ENCODE results near the gene KMT2A. TPM values are rescaled to one million over a fixed set of nuclear protein-coding genes. Genes with fewer than 3 reads are reported as not detected.
"Not testable (repeated sequence)": the region's sequence is repeated elsewhere in the genome, so short reads cannot be mapped to it uniquely, and the experiment has no call there.

KMT2A gene
- total RNA-seq, 1 donor from 2014 or later: 25.6 TPM

DNA sequence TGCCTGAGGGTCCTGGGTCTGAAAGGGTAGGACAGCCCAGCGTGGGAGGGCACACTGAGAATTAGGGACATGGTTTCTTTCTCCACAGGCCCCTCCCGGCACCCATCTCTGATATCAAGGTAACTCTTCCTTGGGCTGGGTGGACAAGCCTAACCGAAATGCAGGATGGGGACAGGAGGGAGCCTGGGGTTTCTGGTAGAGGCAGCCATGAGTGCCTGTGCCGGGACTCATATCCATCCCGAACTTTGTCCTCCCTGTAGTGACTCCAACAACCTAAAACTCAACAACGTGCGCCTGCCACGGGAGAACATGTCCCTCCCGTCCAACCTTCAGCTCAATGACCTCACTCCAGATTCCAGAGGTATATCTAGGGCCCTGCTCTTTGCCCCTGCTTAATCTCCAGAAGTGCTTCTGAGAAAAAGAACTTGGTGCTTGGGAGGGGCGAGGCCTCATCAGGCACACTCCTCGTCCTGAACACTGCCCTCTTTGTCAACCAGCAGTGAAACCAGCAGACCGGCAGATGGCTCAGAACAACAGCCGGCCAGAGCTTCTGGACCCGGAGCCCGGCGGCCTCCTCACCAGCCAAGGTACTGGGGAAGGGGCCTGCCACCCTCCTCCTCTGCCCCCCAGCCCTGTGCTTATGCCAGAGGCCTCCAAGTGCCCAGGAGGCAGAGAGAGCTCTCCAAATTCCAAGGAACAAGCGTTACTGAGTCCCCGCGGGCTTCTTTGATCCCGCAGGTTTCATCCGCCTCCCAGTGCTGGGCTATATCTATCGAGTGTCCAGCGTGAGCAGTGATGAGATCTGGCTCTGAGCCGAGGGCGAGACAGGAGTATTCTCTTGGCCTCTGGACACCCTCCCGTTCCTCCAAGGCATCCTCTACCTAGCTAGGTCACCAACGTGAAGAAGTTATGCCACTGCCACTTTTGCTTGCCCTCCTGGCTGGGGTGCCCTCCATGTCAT, 97.8 kb downstream of the KMT2A start:
- ATAC-seq: no peak

DNA sequence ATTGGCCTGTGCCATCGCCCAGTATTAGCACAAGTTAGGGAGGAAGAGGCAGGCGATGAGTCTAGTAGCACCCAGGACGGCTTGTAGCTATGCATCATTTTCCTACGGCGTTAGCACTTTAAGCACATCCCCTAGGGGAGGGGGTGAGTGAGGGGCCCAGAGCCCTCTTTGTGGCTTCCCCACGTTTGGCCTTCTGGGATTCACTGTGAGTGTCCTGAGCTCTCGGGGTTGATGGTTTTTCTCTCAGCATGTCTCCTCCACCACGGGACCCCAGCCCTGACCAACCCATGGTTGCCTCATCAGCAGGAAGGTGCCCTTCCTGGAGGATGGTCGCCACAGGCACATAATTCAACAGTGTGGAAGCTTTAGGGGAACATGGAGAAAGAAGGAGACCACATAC, 99.0 kb downstream of the KMT2A start:
- no peak for ATAC-seq

DNA sequence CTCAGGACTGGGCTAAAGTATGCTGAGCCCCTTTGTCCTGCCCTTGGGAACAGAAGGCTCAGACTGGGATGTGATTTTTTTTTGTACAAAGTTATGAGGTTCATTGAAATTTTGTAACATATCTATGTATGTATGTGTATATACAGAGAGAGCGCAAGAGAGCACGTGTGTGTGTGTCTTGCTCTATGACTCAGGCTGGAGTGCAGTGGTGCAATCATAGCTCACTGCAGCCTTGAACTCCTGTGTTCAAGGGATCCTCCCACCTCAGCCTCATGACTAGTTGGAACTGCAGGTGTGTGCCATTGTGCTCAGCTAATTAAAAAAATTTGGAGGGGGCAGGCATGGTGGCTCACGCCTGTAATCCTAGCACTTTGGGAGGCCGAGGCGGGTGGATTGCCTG, 100.4 kb downstream of the KMT2A start:
- ATAC-seq: peak; percentile 66

DNA sequence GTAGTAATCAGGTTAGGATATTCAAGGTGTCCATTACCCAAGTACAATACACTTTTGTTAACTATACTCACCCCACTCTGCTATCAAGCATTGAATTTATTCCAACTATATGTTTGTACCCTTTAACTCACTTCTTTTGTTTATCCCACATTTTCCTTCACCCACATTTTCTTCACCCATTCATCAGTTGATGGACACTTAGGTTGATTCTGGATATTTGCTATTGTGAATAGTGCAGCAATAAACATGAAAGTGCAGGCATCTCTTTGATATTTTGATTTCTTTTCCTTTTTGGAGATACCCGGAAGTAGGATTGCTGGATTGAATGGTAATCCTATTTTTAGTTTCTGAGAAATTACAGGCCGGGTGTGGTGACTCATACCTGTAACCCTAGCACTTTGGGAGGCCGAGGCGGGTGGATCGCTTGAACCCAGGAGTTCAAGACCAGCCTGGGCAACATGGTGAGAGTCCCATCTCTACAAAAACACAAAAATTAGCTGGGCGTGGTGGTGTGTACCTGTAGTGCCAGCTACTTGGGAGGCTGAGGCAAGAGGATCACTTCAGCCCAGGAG, 101.2 kb downstream of the KMT2A start:
- no peak for ATAC-seq

DNA sequence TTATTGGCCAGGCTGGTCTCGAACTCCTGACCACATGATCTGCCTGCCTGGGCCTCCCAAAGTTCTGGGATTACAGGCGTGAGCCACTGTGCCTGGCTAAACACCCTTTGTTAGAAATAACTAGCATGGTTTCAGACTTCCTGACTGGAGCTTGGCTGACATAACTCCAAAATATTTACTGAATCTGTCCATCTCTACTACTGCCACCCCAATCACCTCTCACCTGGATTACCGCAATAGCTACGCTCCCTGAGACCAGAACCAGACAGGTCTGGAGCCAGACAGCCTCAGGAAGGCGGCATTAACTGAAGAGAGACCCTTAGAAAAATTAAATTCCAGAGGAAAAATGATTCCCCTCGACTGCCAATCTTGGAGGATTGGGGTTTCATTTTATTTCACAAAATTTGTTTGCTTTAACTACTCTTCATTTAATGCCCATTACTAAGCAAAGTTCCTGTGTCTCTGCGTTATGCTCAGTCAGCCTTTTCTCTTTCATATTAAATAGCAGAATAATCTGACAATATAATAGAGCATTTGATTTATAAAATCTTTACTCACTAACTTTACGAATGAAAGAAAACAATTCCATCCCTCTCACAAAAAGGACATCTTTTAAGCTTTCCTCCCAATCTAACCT, 107.8 kb downstream of the KMT2A start:
- ATAC-seq: no peak

DNA sequence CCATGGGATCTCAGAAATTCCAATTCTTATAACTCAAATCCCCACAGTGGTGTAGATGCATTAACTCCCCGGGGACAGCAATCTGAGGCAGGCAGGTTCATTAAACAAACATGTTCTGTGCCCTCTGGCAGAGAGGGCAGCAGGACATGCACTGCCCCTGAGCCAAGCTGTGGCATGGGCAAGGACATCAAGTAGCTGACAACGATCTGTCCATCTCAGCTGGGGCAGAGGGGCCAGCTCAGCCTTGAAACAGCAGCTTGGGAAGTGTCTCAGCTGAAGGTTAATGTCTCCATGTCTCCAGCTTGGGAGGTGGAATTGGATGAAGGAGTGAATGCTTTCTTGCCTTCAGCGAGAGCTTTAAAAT, 108.3 kb downstream of the KMT2A start:
- no peak for ATAC-seq

DNA sequence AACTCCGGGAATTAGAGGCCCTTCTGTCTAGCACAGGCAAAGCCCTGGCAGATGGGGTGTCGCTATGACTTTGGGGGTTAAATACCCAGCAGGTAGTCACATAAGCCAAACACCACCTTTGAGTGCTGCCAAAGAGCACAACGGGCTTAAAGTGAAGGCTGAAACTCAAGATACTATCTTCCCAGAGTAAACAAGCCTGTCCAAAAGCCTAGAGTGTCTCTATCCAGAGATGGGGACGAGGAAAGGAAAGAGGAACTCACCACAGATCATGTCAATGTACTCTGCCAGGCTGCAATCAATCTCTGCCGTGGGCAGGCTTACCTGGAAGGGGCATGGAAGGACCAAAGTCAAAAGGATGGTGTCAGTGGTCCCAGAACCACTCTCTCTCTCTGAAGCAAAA, 109.2 kb downstream of the KMT2A start:
- no peak for ATAC-seq

DNA sequence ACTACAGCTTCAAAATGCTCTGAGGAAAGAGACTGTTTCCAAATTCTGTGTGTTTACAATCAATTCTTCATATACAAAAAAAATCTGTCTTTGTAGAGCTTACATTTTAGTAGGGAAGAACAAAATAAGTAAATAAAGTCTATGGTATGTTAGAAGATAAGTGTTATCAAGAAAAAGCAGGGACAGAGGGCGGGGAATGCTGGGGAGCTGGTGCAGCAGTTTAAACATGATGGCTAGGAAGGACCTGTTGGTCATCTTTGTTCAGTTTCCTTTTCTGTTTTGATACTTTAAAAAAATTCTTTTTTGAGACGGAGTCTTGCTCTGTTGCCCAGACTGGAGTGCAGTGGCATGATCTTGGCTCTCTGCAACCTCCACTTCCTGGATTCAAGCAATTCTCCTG, 110.8 kb downstream of the KMT2A start:
- ATAC-seq: no peak

DNA sequence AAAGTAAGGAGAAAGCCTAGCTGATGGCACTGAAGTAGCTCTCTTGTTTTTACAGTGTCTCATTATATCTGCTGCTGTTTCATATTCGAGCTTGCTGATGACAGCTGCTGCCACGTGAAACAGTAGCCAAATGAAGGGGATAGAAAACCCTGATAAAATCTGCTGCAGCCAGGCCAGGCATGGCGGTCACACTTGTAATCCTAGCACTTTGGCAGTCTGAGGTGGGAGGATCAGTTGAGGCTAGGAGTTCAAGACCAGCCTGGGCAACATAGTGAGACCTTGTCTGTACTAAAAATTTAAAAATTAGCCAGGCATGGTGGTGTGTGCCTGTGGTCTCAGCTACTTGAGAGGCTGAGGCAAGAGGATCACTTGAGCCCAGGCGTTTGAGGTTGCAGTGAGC, 116.0 kb downstream of the KMT2A start:
- ATAC-seq: no peak

DNA sequence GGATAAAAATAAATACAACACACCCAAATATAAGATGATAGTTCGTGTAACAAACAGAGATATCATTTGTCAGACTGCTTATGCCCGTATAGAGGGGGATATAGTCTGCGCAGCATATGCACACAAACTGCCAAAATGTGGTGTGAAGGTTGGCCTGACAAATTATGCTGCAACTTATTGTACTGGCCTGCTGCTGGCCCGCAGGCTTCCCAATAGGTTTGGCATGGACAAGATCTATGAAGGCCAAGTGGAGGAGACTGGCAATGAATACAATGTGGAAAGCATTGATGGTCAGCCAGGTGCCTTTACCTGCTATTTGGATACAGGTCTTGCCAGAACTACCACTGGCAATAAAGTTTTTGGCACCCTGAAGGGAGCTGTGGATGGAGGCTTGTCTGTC, 124.5 kb downstream of the KMT2A start:
- no peak for ATAC-seq

DNA sequence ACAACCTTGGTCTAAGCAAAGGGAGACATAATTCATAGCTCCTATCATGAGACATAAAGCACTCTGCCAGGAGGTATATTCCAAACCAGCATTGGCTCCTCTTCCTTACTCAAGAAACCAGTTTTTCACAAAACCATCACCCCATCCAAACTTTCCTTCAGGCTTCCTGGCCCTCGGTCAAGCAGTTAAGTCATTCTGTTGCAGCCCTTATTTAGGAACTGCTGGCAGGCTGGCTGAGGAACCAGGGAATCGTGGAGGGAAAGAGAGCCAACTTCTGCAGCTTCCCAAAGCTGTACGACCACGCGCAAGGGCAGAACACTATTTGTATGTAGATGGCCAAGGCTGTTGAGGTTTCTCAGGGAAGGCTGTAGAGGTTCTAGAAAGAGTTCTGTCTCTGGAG, 128.8 kb downstream of the KMT2A start:
- ATAC-seq: peak; percentile 32

DNA sequence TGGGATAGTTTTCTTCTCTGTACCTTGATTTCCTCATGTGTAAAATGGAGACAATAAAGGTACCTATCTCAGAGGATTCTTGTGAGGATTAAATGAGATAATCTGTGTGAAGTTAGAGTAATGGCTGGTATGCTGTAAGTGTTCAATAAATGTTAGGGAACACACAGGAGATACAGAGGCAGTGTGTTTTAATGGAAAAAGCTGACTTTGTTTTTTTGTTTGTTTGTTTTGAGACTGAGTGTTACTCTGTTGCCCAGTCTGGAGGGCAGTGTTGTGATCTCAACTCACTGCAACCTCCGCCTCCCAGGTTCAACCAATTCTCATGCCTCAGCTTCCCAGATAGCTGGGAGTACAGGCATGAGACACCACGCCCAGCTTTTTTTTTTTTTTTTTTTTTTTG, 133.4 kb downstream of the KMT2A start:
- ATAC-seq: no peak

DNA sequence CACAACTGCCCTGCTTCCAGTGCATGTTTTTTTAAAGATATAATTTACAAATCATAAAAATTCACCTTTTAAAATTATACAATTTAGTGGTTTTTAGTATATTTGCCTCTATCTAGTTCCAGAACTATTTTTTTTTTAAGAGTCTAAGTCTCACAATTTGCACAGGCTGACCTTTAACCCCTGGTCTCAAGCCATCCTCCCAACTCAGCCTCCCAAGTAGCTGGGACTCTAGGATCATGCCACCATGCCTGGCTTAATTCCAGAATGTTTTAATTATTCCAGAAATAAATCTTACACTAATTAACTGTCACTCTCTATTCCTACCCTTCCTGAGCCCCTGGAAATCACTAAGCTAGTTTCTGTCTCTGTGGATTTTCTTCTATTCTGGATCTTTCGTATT, 134.5 kb downstream of the KMT2A start:
- ATAC-seq: no peak

DNA sequence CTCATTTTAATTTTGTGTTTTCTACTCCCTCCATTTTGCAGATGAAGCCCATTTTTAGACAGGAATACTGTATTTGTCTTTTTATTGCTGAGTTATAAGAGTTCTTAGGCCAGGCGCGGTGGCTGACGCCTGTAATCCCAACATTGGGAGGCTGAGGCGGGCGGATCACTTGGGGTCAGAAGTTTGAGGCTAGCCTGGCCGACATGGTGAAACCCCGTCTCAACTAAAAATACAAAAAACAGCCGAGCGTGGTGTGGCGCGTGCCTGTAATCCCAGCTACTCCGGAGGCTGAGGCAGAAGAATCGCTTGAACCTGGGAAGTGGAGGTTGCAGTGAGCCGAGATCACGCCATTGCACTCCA, 135.4 kb downstream of the KMT2A start:
- not testable (repeated sequence) for ATAC-seq

DNA sequence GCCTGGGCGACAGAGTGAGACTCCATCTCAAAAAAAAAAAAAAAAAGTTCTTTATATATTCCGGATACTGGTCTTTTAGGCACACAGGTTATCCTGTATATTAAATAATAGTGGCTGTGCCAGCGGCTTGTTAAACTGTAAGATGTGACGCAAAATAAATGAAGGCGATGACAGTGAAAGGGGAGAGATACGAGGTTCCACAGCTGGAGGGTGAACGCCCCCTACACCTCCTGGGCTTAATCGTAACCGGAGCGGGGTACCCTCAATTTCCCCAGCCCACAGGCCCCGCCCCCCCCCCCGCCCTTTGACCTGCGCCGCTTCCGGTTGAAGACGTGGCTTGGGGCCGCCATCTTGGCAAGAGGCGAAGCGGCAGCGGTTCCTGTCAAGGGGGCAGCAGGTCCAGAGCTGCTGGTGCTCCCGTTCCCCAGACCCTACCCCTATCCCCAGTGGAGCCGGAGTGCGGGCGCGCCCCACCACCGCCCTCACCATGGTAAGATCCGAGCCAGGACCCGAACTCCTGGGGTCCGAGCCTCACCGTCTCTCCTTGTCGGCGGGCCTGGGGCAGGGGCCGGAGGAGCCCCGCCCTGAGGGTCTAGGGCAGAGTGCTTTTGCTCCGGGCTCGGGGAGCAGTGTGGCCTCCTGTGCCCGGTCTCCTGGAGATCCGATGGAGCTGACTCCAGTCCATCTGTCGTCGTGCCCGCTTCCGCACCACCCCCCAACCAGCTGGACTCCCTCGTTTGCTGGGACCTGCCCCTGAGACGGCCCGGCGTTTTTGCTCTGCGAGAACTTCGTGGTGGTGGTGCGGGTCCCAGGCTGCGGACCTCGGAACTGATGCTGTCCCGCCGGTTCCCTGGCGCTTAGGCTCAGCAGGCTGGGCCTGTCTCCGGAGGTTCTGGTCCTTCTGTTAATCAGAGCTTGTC, 136.0 kb downstream of the KMT2A start, which contains the start of gene ARCN1:
Gene ARCN1 (plus strand): TSS at position 349 of the 920 bp plus-strand sequence. CDS start 139 bp downstream, at position 488.
- ATAC-seq: peak; percentile 80

DNA sequence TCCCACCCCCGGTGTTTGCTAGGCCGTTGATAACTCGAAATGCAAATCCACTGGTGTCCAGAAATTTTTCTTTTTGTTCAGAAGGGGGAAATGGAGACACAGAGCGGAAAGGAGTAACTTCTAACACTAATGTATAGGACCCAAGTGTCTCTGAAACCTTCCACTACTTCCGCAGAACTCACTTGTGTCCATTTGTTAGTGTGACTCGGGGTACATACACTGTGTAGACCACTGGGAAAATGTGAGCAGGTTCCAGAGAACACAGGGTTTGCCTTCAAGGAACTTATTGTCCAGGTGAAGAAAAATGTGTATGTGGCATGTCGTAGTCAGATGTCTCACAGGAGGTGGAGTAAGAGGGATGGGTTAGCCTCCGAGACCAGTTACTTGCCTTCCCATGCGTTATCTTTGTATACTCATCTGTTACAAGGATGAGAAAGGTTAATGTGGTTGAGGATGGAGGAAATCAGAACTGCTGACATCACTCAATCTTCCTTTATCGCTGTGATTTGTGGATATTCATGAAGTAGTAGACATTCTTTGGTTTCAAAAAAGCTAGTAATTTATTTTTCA, 136.8 kb downstream of the KMT2A start:
- peak; percentile 47 for ATAC-seq

DNA sequence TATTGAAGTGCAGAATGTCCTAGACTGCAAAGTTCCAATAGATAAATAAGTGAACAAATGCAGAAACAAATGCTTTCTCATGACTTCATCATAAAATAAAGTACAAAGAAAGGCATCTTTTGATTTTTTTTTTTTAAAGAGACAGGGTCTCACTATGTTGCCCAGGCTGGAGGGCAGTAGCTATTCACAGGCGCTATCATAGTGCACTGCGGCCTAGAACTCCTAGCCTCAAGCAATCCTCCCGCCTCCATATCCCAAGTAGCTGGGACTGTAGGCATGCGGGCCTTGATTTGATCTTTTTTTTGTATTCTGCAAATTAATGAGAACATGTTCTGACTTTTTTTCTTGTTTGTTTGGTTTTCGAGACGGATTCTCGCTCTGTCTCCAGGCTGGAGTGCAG, 138.3 kb downstream of the KMT2A start:
- no peak for ATAC-seq

Other genes starting within 250 kb of the KMT2A start
- 2.7 TPM for gene JAML, start 211.5 kb upstream of the KMT2A start, total RNA-seq
- 20.7 TPM for gene MPZL3, start 184.1 kb upstream of the KMT2A start, total RNA-seq
- gene MPZL2, start 172.2 kb upstream of the KMT2A start, total RNA-seq: 457 TPM
- gene CD3E, start 131.8 kb upstream of the KMT2A start, total RNA-seq: 1.2 TPM
- 4.0 TPM for gene CD3D, start 93.8 kb upstream of the KMT2A start, total RNA-seq
- 0.76 TPM for gene CD3G, start 92.1 kb upstream of the KMT2A start, total RNA-seq
- gene UBE4A, start 76.9 kb upstream of the KMT2A start, total RNA-seq: 23.6 TPM
- gene ATP5MG, start 34.9 kb upstream of the KMT2A start, total RNA-seq: 186 TPM
- gene TTC36, start 91.0 kb downstream of the KMT2A start, total RNA-seq: not detected
- 8.3 TPM for gene TMEM25, start 94.7 kb downstream of the KMT2A start, total RNA-seq
- gene IFT46, start 129.4 kb downstream of the KMT2A start, total RNA-seq: 14.6 TPM
- 71.7 TPM for gene ARCN1, start 135.9 kb downstream of the KMT2A start, total RNA-seq
- gene PHLDB1, start 171.1 kb downstream of the KMT2A start, total RNA-seq: 9.3 TPM
- 0.68 TPM for gene TREH, start 243.2 kb downstream of the KMT2A start, total RNA-seq